A549 treated with DMSO at 1 μM for 4 hours (cell line): Measurements from ENCODE around the gene PRND. TPM values are rescaled to one million over a fixed set of nuclear protein-coding genes. Genes with fewer than 3 reads are reported as not detected.

ENCODE experiments used
- total RNA-seq: library from RNA; stranded (reverse); fragments of 200-300 nt; extraction: Qiagen RNA extraction; gene quantifications from 5 replicates; pipeline ENCODE4 v1.2.3, GENCODE V29; 2022; ENCODE audit warnings: low read depth

PRND gene, protein sequence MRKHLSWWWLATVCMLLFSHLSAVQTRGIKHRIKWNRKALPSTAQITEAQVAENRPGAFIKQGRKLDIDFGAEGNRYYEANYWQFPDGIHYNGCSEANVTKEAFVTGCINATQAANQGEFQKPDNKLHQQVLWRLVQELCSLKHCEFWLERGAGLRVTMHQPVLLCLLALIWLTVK
- not detected in 5 replicates for total RNA-seq

DNA sequence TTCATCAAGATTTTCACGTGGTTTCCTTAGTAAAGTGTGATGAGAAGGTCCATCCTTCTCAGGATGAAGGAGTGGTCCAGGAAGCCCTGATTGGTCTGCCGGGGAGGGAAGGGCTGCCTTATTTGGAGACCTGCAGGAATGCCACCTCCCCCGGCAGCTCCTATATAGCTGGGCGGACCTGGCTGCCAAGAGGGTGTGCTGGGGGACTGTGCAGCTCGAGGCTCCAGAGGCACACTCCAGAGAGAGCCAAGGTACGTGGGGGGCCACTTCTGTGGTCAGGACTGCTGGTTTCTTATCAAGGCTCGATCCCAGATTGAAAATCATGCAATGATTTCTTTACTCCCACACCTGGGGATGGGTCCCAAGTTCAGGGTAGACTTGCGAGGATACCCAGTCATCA lies at the start of gene PRND:
TSS of gene PRND (plus strand) at position 191 of the 400 bp plus-strand sequence. CDS start 2,643 bp downstream, outside the sequence.

Other genes with a start within 250 kb of the PRND start
- gene PRNP, start 35.5 kb upstream of the PRND start, total RNA-seq, result 137 to 167 TPM (median 152 TPM) in 5 replicates
- 10.2 to 14.2 TPM (median 12.1 TPM) in 5 replicates for gene RASSF2, start 101.7 kb downstream of the PRND start, total RNA-seq